Measurements from ENCODE around the gene DDI1. TPM values are rescaled to one million over a fixed set of nuclear protein-coding genes. Genes with fewer than 3 reads are reported as not detected.

The DDI1 gene
- total and polyA plus RNA-seq, 12 donors, result 0.08 TPM; not detected in 11

- intact Hi-C loops (cut with DNase I), result no loop called here
Observed at GRCh38 chr11:104036995-104037394, 555 bp downstream of the DDI1 start.

GRCh38 chr11:104041792-104042191 lies 5.4 kb downstream of the DDI1 start:
- Histone ChIP-seq H3K9me3 (replicated peaks in 1 of 3) (no peaks in the 10 kb centered on the region), H3K27ac (no peak overlapping the region), H3K4me1 (replicated peaks in 1 of 2) (peaks cover 8% of the 10 kb centered on the region in 2 donors), H3K36me3 (replicated peaks in 1 of 2) (no peaks in the 10 kb centered on the region), H3K27me3 (no peaks in the 10 kb centered on the region), H3K4me3 (no peak overlapping the region)
- no peak for DNase-seq
- no peak for TF ChIP-seq CTCF (IDR thresholded peaks at IDR 0.05)
- TF ChIP-seq POLR2A (IDR thresholded peaks at IDR 0.05), result no peak
- intact Hi-C loops (cut with DNase I), result no loop called here
- WGBS, 4 donors, result 89 to 97% (median 95%) methylated on average over 2 of the region's 2 CpGs

More at GRCh38 chr11:104036995-104037394, 555 bp downstream of the DDI1 start:
- Histone ChIP-seq H3K27me3 (no peaks in the 10 kb centered on the region), H3K36me3 (replicated peaks in 1 of 2) (no peaks in the 10 kb centered on the region), H3K27ac (no peak overlapping the region), H3K9me3 (replicated peaks in 1 of 3) (no peaks in the 10 kb centered on the region), H3K4me3 (no peak overlapping the region), H3K4me1 (replicated peaks in 1 of 2) (peaks cover 17 to 25% of the 10 kb centered on the region in 2 donors)
- DNase-seq, result no peak
- no peak for TF ChIP-seq CTCF (IDR thresholded peaks at IDR 0.05)
- WGBS, 4 donors, result 97 to 100% (median 99%) methylated on average over 4 to 21 of the region's 21 CpGs

- TF ChIP-seq CTCF (IDR thresholded peaks at IDR 0.05) (no peak), POLR2A (IDR thresholded peaks at IDR 0.05) (no peak)
- intact Hi-C loops (cut with DNase I), result no loop called here
Observed at GRCh38 chr11:104043142-104043541, 6.7 kb downstream of the DDI1 start.

GRCh38 chr11:104043678-104044239 lies 7.3 kb downstream of the DDI1 start:
- WGBS, 4 donors, result 90 to 94% (median 92%) methylated on average over 6 of the region's 6 CpGs
- TF ChIP-seq POLR2A (IDR thresholded peaks at IDR 0.05), result no peak
- TF ChIP-seq CTCF (IDR thresholded peaks at IDR 0.05), result no peak
- intact Hi-C loops (cut with DNase I), result no loop called here
- H3K4me1 ChIP-seq (replicated peaks in 1 of 2), result peaks cover 8 to 10% of the 10 kb centered on the region in 2 donors
- no peak overlapping the region for H3K4me3 ChIP-seq
- no peaks in the 10 kb centered on the region for H3K36me3 ChIP-seq (replicated peaks in 1 of 2)
- DNase-seq, result no peak
- H3K9me3 ChIP-seq (replicated peaks in 1 of 3), result no peaks in the 10 kb centered on the region
- H3K27me3 ChIP-seq, result no peaks in the 10 kb centered on the region
- no peak overlapping the region for H3K27ac ChIP-seq

More at GRCh38 chr11:104043142-104043541, 6.7 kb downstream of the DDI1 start:
- DNase-seq, result no peak
- WGBS, 4 donors, result 77 to 83% (median 80%) methylated on average over 4 of the region's 4 CpGs
- Histone ChIP-seq H3K27me3 (no peaks in the 10 kb centered on the region), H3K4me3 (no peak overlapping the region), H3K9me3 (replicated peaks in 1 of 3) (no peaks in the 10 kb centered on the region), H3K4me1 (replicated peaks in 1 of 2) (peaks cover 8% of the 10 kb centered on the region in 2 donors), H3K36me3 (replicated peaks in 1 of 2) (no peaks in the 10 kb centered on the region), H3K27ac (no peak overlapping the region)

Data from adrenal gland (tissue), 12 donors.